ENCODE measurements around the gene ANKRD33B. TPM values are rescaled to one million over a fixed set of nuclear protein-coding genes. Genes with fewer than 3 reads are reported as not detected.

The ANKRD33B gene
- total and polyA plus RNA-seq, 2 experiments from 2014 or later = 2.9 to 15.4 TPM

DNA sequence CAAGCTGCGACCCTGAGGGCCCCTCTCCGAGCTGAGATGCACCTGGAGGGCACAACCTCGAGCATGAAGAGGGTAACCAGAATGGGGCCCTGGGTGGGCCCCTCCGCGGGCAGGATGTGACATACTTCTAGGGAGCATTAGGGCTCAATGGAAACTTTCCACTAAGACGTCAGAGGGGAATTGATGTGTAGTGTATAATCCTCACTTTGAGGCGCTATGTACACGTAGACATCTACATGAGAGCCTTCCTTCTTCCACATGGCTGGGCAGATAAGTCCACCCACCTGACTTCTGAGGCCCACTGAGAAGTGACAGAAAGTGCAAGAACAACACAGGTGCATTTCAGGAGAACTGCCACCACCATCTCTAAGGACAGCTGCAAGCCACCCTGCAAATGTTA lies 136.1 kb downstream of the ANKRD33B start:
- H3K36me3 ChIP-seq (ENCODE audit: insufficient read depth) = no peaks in the 10 kb centered on the region
- TF ChIP-seq POLR2AphosphoS5 (IDR thresholded peaks at IDR 0.05; ENCODE audit: low read depth) = no peak
- H3K9me2 ChIP-seq (ENCODE audit: insufficient read depth) = no peaks in the 10 kb centered on the region
- H4K20me1 ChIP-seq (replicated peaks; ENCODE audit: insufficient read depth) = peaks cover 6% of the 10 kb centered on the region
- peak overlapping the region; percentile 45; the same call in 1 of the 2 replicates for H3K4me2 ChIP-seq
- H3K4me1 ChIP-seq (ENCODE audit: insufficient read depth) = peaks cover 16% of the 10 kb centered on the region
- no peaks in the 10 kb centered on the region for H3K79me2 ChIP-seq (replicated peaks; ENCODE audit: insufficient read depth)
- no peak overlapping the region for H3K27ac ChIP-seq (ENCODE audit: low read depth)
- no peak overlapping the region for H3K4me3 ChIP-seq
- Mint-ChIP-seq H3K27me3 (ENCODE audit: insufficient read depth, low read depth, poor library complexity) (peaks cover 10% of the 10 kb centered on the region), H3K27ac (no peak overlapping the region), H3K36me3 (ENCODE audit: low read depth) (no peaks in the 10 kb centered on the region), H3K4me3 (no peak overlapping the region; the same call in 2 of the 3 replicates), H3K4me1 (peaks cover 30% of the 10 kb centered on the region), H3K9me3 (no peaks in the 10 kb centered on the region)
- ATAC-seq = no peak
- no peak for DNase-seq (ENCODE audit: low spot score)
- no peaks in the 10 kb centered on the region for H3K27me3 ChIP-seq (ENCODE audit: insufficient read depth)
- H3F3A ChIP-seq (replicated peaks; ENCODE audit: low read depth) = no peaks in the 10 kb centered on the region
- no peak overlapping the region for H2AFZ ChIP-seq

GRCh38 chr5:10700516-10700915 lies 136.6 kb downstream of the ANKRD33B start:
- H3K27me3 ChIP-seq (ENCODE audit: insufficient read depth) = no peaks in the 10 kb centered on the region
- no peaks in the 10 kb centered on the region for H3K36me3 ChIP-seq (ENCODE audit: insufficient read depth)
- ATAC-seq (no peak), DNase-seq (ENCODE audit: low spot score) (no peak)
- no peak for TF ChIP-seq ZNF331 (CRISPR knock-in tag; IDR thresholded peaks at IDR 0.05; ENCODE audit: low read depth)
- TF ChIP-seq, protein P1, sequence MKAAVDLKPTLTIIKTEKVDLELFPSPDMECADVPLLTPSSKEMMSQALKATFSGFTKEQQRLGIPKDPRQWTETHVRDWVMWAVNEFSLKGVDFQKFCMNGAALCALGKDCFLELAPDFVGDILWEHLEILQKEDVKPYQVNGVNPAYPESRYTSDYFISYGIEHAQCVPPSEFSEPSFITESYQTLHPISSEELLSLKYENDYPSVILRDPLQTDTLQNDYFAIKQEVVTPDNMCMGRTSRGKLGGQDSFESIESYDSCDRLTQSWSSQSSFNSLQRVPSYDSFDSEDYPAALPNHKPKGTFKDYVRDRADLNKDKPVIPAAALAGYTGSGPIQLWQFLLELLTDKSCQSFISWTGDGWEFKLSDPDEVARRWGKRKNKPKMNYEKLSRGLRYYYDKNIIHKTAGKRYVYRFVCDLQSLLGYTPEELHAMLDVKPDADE (IDR thresholded peaks at IDR 0.05) = no peak
- H3K4me3 ChIP-seq = no peak overlapping the region
- no peaks in the 10 kb centered on the region for H3K36me3 Mint-ChIP-seq (ENCODE audit: low read depth)
- H3K4me1 Mint-ChIP-seq = peaks cover 33% of the 10 kb centered on the region
- H3K27ac Mint-ChIP-seq = no peak overlapping the region
- no peaks in the 10 kb centered on the region for H3F3A ChIP-seq (replicated peaks; ENCODE audit: low read depth)
- H3K4me3 Mint-ChIP-seq = no peak overlapping the region
- no peak overlapping the region for H2AFZ ChIP-seq
- H3K4me2 ChIP-seq = peak overlapping the region; percentile 45; the same call in 1 of the 2 replicates
- peaks cover 12% of the 10 kb centered on the region for H3K27me3 Mint-ChIP-seq (ENCODE audit: insufficient read depth, low read depth, poor library complexity)
- peaks cover 22% of the 10 kb centered on the region for H3K4me1 ChIP-seq (ENCODE audit: insufficient read depth)
- no peaks in the 10 kb centered on the region for H3K9me2 ChIP-seq (ENCODE audit: insufficient read depth)
- no peak overlapping the region for H3K27ac ChIP-seq (ENCODE audit: low read depth)
- H4K20me1 ChIP-seq (replicated peaks; ENCODE audit: insufficient read depth) = peaks cover 6% of the 10 kb centered on the region
- no peaks in the 10 kb centered on the region for H3K79me2 ChIP-seq (replicated peaks; ENCODE audit: insufficient read depth)
- H3K9me3 Mint-ChIP-seq = no peaks in the 10 kb centered on the region

GRCh38 chr5:10701567-10702039 lies 137.7 kb downstream of the ANKRD33B start:
- Histone ChIP-seq H3K79me2 (replicated peaks; ENCODE audit: insufficient read depth) (no peaks in the 10 kb centered on the region; the same call in 1 of the 2 replicates), H4K20me1 (replicated peaks; ENCODE audit: insufficient read depth) (peaks cover 6% of the 10 kb centered on the region), H3F3A (replicated peaks; ENCODE audit: low read depth) (no peaks in the 10 kb centered on the region), H3K36me3 (ENCODE audit: insufficient read depth) (no peaks in the 10 kb centered on the region), H2AFZ (no peak overlapping the region), H3K4me3 (no peak overlapping the region), H3K27me3 (ENCODE audit: insufficient read depth) (no peaks in the 10 kb centered on the region), H3K9me2 (ENCODE audit: insufficient read depth) (no peaks in the 10 kb centered on the region), H3K4me2 (no peak overlapping the region), H3K27ac (ENCODE audit: low read depth) (no peak overlapping the region), H3K4me1 (ENCODE audit: insufficient read depth) (peaks cover 22% of the 10 kb centered on the region)
- H3K4me3 Mint-ChIP-seq = no peak overlapping the region
- H3K27ac Mint-ChIP-seq = no peak overlapping the region
- peaks cover 40% of the 10 kb centered on the region for H3K4me1 Mint-ChIP-seq
- ATAC-seq = peak; percentile 60
- TF ChIP-seq NANOG (IDR thresholded peaks at IDR 0.05; ENCODE audit: borderline replicate concordance) = no peak
- TF ChIP-seq, protein P2, sequence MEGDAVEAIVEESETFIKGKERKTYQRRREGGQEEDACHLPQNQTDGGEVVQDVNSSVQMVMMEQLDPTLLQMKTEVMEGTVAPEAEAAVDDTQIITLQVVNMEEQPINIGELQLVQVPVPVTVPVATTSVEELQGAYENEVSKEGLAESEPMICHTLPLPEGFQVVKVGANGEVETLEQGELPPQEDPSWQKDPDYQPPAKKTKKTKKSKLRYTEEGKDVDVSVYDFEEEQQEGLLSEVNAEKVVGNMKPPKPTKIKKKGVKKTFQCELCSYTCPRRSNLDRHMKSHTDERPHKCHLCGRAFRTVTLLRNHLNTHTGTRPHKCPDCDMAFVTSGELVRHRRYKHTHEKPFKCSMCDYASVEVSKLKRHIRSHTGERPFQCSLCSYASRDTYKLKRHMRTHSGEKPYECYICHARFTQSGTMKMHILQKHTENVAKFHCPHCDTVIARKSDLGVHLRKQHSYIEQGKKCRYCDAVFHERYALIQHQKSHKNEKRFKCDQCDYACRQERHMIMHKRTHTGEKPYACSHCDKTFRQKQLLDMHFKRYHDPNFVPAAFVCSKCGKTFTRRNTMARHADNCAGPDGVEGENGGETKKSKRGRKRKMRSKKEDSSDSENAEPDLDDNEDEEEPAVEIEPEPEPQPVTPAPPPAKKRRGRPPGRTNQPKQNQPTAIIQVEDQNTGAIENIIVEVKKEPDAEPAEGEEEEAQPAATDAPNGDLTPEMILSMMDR (conservative IDR thresholded peaks at IDR 0.05; ENCODE audit: low read depth in 2 of 2) = peak; percentile 39 to 68
- no peaks in the 10 kb centered on the region for H3K9me3 Mint-ChIP-seq
- no peaks in the 10 kb centered on the region for H3K36me3 Mint-ChIP-seq (ENCODE audit: low read depth)
- DNase-seq (ENCODE audit: low spot score) = peak; percentile 81
- H3K27me3 Mint-ChIP-seq (ENCODE audit: insufficient read depth, low read depth, poor library complexity) = peaks cover 12% of the 10 kb centered on the region

Data from GM23338 (cell line).